Pancreas (tissue), 10 donors: ENCODE results near the gene PRKAB1. TPM values are rescaled to one million over a fixed set of nuclear protein-coding genes. Genes with fewer than 3 reads are reported as not detected.
A peak's percentile ranks its signal among the peaks of the same experiment; 100 is the strongest.

Source experiments
- ATAC-seq, 4 donors: fragments of 200-7000 bp; cut with Tn5 transposase; one replicate each; pipeline versions ENCODE4 v1.8.0 to v1.9.1; 2020; ENCODE audit warnings: mild to moderate bottlenecking in 4 of 4, moderate library complexity in 4 of 4
- DNase-seq, 6 donors: peaks; one replicate each; pipeline ENCODE4 v3.0.0-alpha.2; 2020
- FAIRE-seq: peaks from 2 replicates; lab custom pipeline; 2012; peaks lifted over from hg19 to GRCh38; lab: Jason Lieb, UNC
- H3K27ac ChIP-seq, 4 donors: fragments of 200-600 bp; sonication (generic); 1 replicate in 3 of 4; 2 replicates in 1 of 4; pipeline versions ENCODE4 v1.5.0 to v1.8.0; 2020
- H3K27me3 ChIP-seq, 4 donors: fragments of 200-600 bp; one replicate each; pipeline ENCODE4 v1.8.0; 2021
- H3K36me3 ChIP-seq, 3 donors: fragments of 200-600 bp; sonication (generic) in 1 of 3; one replicate each; pipeline versions ENCODE4 v1.5.0 to v1.8.0; 2020 to 2021
- H3K4me1 ChIP-seq, 3 donors: fragments of 200-600 bp; one replicate each; pipeline ENCODE4 v1.8.0; 2021
- H3K4me3 ChIP-seq, 4 donors: fragments of 200-600 bp; sonication (generic) in 2 of 4; one replicate each; pipeline versions ENCODE4 v1.5.0 to v1.8.0; 2020 to 2021
- H3K9me3 ChIP-seq, 4 donors: fragments of 200-600 bp; one replicate each; pipeline ENCODE4 v1.8.0; 2021
- CTCF ChIP-seq, 4 donors: fragments of 200-600 bp; sonication (generic) in 3 of 4; IDR thresholded peaks; one replicate each; pipeline versions ENCODE4 v1.5.0 to v1.8.0; 2021; ENCODE audit warnings: antibody characterized with exemption in 4 of 4
- WGBS, 2 donors: extraction: QIAGEN DNeasy Blood & Tissue Kit; methylation state at CpG; one replicate each; pipeline ENCODE4 v1.1.7; 2013; 5-methylcytosine and 5-hydroxymethylcytosine counted together
- intact Hi-C, 3 donors: fragments of 100-400 bp; cut with DNase I; formaldehyde crosslinking; loops; one replicate each; pipeline versions ENCODE4 v1.11.1 to v1.14.2; 2022
- polyA plus RNA-seq, 2 donors: library from polyadenylated mRNA; stranded (reverse); fragments of 200-250 nt; gene quantifications; one replicate each; pipeline ENCODE4 v1.2.3, GENCODE V29; 2013
- total RNA-seq, 6 donors: library from RNA; stranded (reverse); fragmentation: NEBNext Ultra II Directional in 4 of 6; extraction: Animal tissue kit (Norgen Biotek cat#: 25700) in 4 of 6; gene quantifications; one replicate each; pipeline versions ENCODE4 v1.2.1 to v1.2.4, GENCODE V29; 2021 to 2023
- donor health status: healthy with polysubstance abuse.
- donor health status: DM: no; HTN: no; CAD: no; lungs with moderate emphysema.
- donor health status: DM: no; HTN: no; CAD: no.
- donor health status: control.
- donor health status: control.
- donor health status: Bipolar disorder and iron deficiency.
- donor health status: DM: yes; HTN: yes; CAD: no.
- donor health status: DM: no; HTN: no; CAD: no.
- donor health status: DM: no; HTN: no; CAD: no.
- donor health status: DM: yes; HTN: yes; CAD: no.

Gene PRKAB1
- total and polyA plus RNA-seq, 8 donors: 12.4 to 38.2 (median 20.5) TPM

DNA sequence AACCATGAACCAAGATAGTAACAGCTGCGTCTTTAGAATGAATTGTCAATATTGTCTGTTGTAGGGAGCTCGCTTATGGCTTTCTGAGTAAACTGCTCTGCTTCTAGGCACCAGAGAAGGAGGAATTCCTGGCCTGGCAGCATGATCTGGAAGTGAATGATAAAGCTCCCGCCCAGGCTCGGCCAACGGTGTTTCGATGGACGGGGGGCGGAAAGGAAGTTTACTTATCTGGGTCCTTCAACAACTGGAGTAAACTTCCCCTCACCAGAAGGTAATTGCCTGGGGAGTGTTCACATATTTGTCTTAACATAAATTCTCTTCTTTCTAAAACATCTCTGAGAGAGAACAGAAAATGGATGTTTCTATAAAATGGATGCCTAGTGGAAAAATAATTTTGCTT lies 4.3 kb downstream of the PRKAB1 start:
- Histone ChIP-seq H3K27ac (no peak overlapping the region), H3K36me3 (peaks cover 6 to 59% (median 35%) of the 10 kb centered on the region in 3 donors)

GRCh38 chr12:119673634-119674033 lies 5.7 kb downstream of the PRKAB1 start:
- Histone ChIP-seq H3K4me3 (no peak overlapping the region), H3K4me1 (peaks cover 20 to 24% (median 22%) of the 10 kb centered on the region in 3 donors), H3K9me3 (no peaks in the 10 kb centered on the region), H3K27me3 (no peaks in the 10 kb centered on the region), H3K27ac (no peak overlapping the region), H3K36me3 (peaks cover 6 to 73% (median 50%) of the 10 kb centered on the region in 3 donors)
- FAIRE-seq (no peak), DNase-seq (no peak), ATAC-seq (peak in 1 of 4 donors; percentile 17)
- WGBS, 2 donors: 78 to 89% methylated on average over 7 of the region's 7 CpGs
- intact Hi-C loops: no loop called here
- TF ChIP-seq CTCF (IDR thresholded peaks at IDR 0.05): no peak

More for the DNA sequence above, 4.3 kb downstream of the PRKAB1 start:
- H3K4me3 ChIP-seq: no peak overlapping the region
- TF ChIP-seq CTCF (IDR thresholded peaks at IDR 0.05): no peak
- no peak for ATAC-seq
- no peak for DNase-seq
- no peaks in the 10 kb centered on the region for H3K27me3 ChIP-seq
- 80 to 85% methylated on average over 8 of the region's 8 CpGs for WGBS, 2 donors
- H3K4me1 ChIP-seq: peaks cover 20 to 25% (median 22%) of the 10 kb centered on the region in 3 donors
- intact Hi-C loops: no loop called here
- no peak for FAIRE-seq
- H3K9me3 ChIP-seq: no peaks in the 10 kb centered on the region

DNA sequence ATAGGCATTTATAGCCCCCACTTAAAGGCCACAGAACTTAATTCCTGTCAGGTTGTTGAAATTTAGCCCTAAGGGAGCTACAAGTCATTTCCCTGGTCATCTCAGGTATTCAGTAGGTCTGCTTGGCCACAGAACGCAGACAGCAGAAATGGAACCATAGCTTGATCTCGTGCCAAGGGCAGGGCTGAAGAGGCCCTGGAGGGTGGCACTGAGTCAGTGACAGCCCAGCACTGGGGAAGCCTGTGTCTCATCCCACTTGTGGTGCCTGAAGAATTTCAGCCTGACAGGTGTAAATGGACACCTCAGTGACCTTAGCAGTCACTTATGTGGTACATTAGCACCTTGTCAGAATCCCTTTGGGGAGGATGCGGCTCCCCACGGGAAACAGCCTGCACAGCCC lies 6.6 kb downstream of the PRKAB1 start:
- peaks cover 20 to 21% (median 20%) of the 10 kb centered on the region in 3 donors for H3K4me1 ChIP-seq
- no peak overlapping the region for H3K4me3 ChIP-seq
- H3K36me3 ChIP-seq: peaks cover 6 to 83% (median 56%) of the 10 kb centered on the region in 3 donors
- 86 to 91% methylated on average over 4 of the region's 4 CpGs for WGBS, 2 donors
- no peak overlapping the region for H3K27ac ChIP-seq
- DNase-seq: no peak
- no peak for ATAC-seq
- no peak for TF ChIP-seq CTCF (IDR thresholded peaks at IDR 0.05)
- FAIRE-seq: no peak
- intact Hi-C loops: no loop called here
- H3K9me3 ChIP-seq: no peaks in the 10 kb centered on the region
- H3K27me3 ChIP-seq: no peaks in the 10 kb centered on the region

DNA sequence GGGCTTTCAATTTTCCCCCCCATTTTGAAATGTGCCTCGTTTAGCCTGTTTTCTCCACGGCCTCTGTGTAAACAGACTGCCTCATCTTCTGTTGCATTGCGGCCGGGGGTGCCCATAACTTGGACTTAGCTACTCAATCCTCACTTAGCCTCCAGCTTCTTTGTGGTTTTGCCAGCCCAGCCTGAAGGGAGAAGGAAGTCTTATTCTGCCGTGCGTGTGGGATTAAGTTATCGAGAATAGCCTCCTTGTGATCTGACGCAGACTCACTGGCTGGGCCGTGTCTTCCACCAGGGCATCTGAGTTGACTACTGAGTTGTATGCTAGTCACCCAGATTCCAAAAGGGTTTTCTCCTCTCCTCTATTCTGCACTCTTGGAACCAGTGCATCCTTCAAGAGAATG lies 8.1 kb downstream of the PRKAB1 start:
- no peaks in the 10 kb centered on the region for H3K9me3 ChIP-seq
- ATAC-seq (peak in 1 of 4 donors; percentile 46), DNase-seq (no peak), FAIRE-seq (no peak)
- H3K27ac ChIP-seq: no peak overlapping the region
- WGBS, 2 donors: 86 to 93% methylated on average over 9 of the region's 9 CpGs
- TF ChIP-seq CTCF (IDR thresholded peaks at IDR 0.05): no peak
- H3K4me1 ChIP-seq: peaks cover 7 to 8% (median 8%) of the 10 kb centered on the region in 3 donors
- intact Hi-C loops: no loop called here
- no peak overlapping the region for H3K4me3 ChIP-seq
- H3K27me3 ChIP-seq: no peaks in the 10 kb centered on the region
- peaks cover 14 to 97% (median 69%) of the 10 kb centered on the region in 3 donors for H3K36me3 ChIP-seq

DNA sequence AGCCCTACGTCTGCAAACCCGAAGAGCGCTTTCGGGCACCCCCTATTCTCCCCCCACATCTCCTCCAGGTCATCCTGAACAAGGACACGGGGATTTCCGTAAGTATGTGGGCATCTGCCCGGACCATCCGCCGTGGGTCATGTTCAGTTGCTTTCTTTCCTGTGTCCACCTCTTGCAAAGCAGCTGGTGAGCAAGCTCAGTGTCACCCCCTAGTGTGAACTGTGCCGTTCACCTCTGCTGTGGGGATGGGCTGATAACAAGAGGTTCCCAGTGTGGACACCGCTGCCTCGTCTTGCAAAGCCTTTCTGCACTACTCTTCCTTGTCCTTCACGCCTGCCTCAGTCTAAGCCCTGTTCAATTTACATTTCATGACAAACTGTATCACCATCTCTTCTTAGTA lies 8.6 kb downstream of the PRKAB1 start:
- Histone ChIP-seq H3K4me3 (no peak overlapping the region), H3K27me3 (no peaks in the 10 kb centered on the region), H3K36me3 (peaks cover 14 to 100% (median 69%) of the 10 kb centered on the region in 3 donors), H3K4me1 (peaks cover 3 to 6% (median 5%) of the 10 kb centered on the region in 3 donors), H3K27ac (no peak overlapping the region), H3K9me3 (no peaks in the 10 kb centered on the region)
- WGBS, 2 donors: 90 to 92% methylated on average over 13 of the region's 13 CpGs
- FAIRE-seq (no peak), DNase-seq (no peak), ATAC-seq (no peak)
- TF ChIP-seq CTCF (IDR thresholded peaks at IDR 0.05): no peak
- intact Hi-C loops: no loop called here
